ENCODE data around the gene HAND2. TPM values are rescaled to one million over a fixed set of nuclear protein-coding genes. Genes with fewer than 3 reads are reported as not detected.

The HAND2 gene
- total RNA-seq, 2 donors from 2014 or later: not detected

DNA sequence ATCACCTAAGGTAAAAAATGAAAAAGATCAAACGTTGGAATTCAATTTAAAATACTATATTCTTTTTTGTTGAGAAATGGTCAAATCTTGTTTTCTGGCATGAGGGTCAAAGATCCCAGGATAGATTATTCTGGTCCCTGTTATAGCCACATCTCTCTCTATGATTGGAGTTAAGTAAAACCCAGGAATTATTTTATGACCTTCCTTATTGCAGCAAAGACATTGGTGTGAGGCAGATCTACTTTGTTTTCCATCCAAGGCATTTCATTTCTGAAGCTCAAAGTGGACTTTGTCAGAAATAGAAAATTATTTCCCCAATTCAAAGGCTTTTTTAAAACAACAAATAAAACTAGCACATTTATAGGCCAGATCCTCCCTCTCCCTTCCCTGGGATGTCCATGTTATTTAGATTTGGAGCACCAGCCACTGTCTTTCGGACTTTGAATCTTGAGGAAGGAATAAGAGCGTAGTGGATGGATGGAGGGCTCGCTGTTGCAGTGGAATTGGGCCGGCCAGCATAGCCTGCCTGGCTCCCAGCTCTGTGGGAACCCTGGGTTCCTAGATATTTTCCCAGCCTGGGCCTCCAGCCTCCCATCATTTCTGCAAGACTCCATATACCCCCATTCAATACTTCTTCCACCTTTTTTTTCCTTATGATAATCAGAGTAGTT is 45.6 kb upstream of the HAND2 start:
- WGBS, 2 experiments (ENCODE audit: insufficient coverage in 1 of 2, insufficient read length in 1 of 2): 90 to 96% methylated on average over 4 to 5 of the region's 5 CpGs
- Mint-ChIP-seq H3K9me3 (no peaks in the 10 kb centered on the region), H3K4me1 (no peaks in the 10 kb centered on the region), H3K4me3 (no peak overlapping the region), H3K27me3 (ENCODE audit: insufficient read depth) (peaks cover 2% of the 10 kb centered on the region), H3K27ac (no peak overlapping the region), H3K36me3 (ENCODE audit: low read depth) (no peaks in the 10 kb centered on the region)
- Histone ChIP-seq H3K4me1 (ENCODE audit: control insufficient read depth, insufficient read depth, low read length) (no peaks in the 10 kb centered on the region), H3K9me3 (ENCODE audit: control insufficient read depth, low read length) (no peaks in the 10 kb centered on the region), H3K27me3 (ENCODE audit: control insufficient read depth, insufficient read depth, low read length, poor library complexity, severe bottlenecking) (no peaks in the 10 kb centered on the region), H3K36me3 (ENCODE audit: control insufficient read depth, insufficient read depth, low read length) (no peaks in the 10 kb centered on the region), H3K9ac (ENCODE audit: extremely low read depth, low read length, poor library complexity, severe bottlenecking) (no peak overlapping the region), H3K4me3 (ENCODE audit: low read length) (no peak overlapping the region), H3K27ac (ENCODE audit: low read depth, low read length) (no peak overlapping the region)
- TF ChIP-seq, protein P1, sequence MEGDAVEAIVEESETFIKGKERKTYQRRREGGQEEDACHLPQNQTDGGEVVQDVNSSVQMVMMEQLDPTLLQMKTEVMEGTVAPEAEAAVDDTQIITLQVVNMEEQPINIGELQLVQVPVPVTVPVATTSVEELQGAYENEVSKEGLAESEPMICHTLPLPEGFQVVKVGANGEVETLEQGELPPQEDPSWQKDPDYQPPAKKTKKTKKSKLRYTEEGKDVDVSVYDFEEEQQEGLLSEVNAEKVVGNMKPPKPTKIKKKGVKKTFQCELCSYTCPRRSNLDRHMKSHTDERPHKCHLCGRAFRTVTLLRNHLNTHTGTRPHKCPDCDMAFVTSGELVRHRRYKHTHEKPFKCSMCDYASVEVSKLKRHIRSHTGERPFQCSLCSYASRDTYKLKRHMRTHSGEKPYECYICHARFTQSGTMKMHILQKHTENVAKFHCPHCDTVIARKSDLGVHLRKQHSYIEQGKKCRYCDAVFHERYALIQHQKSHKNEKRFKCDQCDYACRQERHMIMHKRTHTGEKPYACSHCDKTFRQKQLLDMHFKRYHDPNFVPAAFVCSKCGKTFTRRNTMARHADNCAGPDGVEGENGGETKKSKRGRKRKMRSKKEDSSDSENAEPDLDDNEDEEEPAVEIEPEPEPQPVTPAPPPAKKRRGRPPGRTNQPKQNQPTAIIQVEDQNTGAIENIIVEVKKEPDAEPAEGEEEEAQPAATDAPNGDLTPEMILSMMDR (conservative IDR thresholded peaks at IDR 0.05): no peak
- no peak for DNase-seq

DNA sequence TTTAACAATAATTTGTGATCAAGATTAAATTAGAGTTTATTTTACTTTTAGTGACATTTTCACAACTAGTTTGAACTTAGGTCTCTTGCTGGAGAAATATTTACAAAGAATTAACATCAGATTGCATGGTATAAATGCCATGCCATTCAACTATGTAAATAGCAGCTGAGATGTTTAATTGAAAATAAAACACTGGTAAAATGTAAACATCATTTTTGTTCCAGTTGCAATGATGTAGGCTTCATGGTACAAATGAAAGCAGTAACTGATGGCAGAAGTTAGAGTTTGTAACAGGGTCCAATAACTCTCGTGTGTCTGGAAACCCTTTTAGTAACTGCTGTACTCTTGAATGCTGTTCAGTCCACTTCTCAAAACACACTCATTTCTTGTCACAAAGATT is 43.7 kb upstream of the HAND2 start:
- H3K36me3 Mint-ChIP-seq (ENCODE audit: low read depth): no peaks in the 10 kb centered on the region
- Histone ChIP-seq H3K4me3 (ENCODE audit: low read length) (no peak overlapping the region), H3K36me3 (ENCODE audit: control insufficient read depth, insufficient read depth, low read length) (no peaks in the 10 kb centered on the region), H3K9ac (ENCODE audit: extremely low read depth, low read length, poor library complexity, severe bottlenecking) (no peak overlapping the region), H3K27me3 (ENCODE audit: control insufficient read depth, insufficient read depth, low read length, poor library complexity, severe bottlenecking) (no peaks in the 10 kb centered on the region), H3K4me1 (ENCODE audit: control insufficient read depth, insufficient read depth, low read length) (no peaks in the 10 kb centered on the region), H3K9me3 (ENCODE audit: control insufficient read depth, low read length) (no peaks in the 10 kb centered on the region), H3K27ac (ENCODE audit: low read depth, low read length) (no peak overlapping the region)
- H3K27ac Mint-ChIP-seq: no peak overlapping the region
- no peaks in the 10 kb centered on the region for H3K4me1 Mint-ChIP-seq
- no peak for DNase-seq
- TF ChIP-seq, protein P1 (conservative IDR thresholded peaks at IDR 0.05): no peak
- 89 to 100% methylated on average over 1 of the region's 1 CpG for WGBS, 2 experiments (ENCODE audit: insufficient coverage in 1 of 2, insufficient read length in 1 of 2)
- peaks cover 2% of the 10 kb centered on the region for H3K27me3 Mint-ChIP-seq (ENCODE audit: insufficient read depth)
- no peak overlapping the region for H3K4me3 Mint-ChIP-seq
- no peaks in the 10 kb centered on the region for H3K9me3 Mint-ChIP-seq

DNA sequence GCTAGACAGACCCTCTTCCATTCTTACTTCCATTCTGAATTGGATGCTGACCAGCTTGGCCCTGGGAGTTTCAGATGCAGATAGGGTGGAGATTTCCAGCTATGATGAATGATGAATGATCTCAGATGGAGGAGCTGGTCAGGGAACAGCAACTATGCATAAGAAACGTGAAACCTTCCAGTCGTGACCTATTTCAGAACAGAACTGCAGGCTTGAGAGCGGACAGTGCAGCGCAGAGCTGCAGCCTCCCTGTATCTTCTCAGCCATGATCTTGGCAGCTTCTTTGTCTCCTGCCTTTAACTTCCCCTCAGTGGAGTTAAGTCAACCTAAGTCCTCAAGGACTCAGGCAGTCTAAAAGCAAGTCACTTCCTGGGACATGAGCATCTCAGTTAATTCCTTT is 43.3 kb upstream of the HAND2 start:
- Histone ChIP-seq H3K27me3 (ENCODE audit: control insufficient read depth, insufficient read depth, low read length, poor library complexity, severe bottlenecking) (no peaks in the 10 kb centered on the region), H3K4me1 (ENCODE audit: control insufficient read depth, insufficient read depth, low read length) (no peaks in the 10 kb centered on the region), H3K4me3 (ENCODE audit: low read length) (no peak overlapping the region), H3K27ac (ENCODE audit: low read depth, low read length) (no peak overlapping the region), H3K9ac (ENCODE audit: extremely low read depth, low read length, poor library complexity, severe bottlenecking) (no peak overlapping the region), H3K9me3 (ENCODE audit: control insufficient read depth, low read length) (no peaks in the 10 kb centered on the region), H3K36me3 (ENCODE audit: control insufficient read depth, insufficient read depth, low read length) (no peaks in the 10 kb centered on the region)
- Mint-ChIP-seq H3K36me3 (ENCODE audit: low read depth) (no peaks in the 10 kb centered on the region), H3K4me1 (no peaks in the 10 kb centered on the region), H3K9me3 (no peaks in the 10 kb centered on the region), H3K27ac (no peak overlapping the region), H3K27me3 (ENCODE audit: insufficient read depth) (peaks cover 2% of the 10 kb centered on the region), H3K4me3 (no peak overlapping the region)
- DNase-seq: no peak
- TF ChIP-seq, protein P1 (conservative IDR thresholded peaks at IDR 0.05): no peak
- 89 to 94% methylated on average over 4 of the region's 4 CpGs for WGBS, 2 experiments (ENCODE audit: insufficient coverage in 1 of 2, insufficient read length in 1 of 2)
